K562 (cell line): ENCODE data around the gene CALM1. TPM values are rescaled to one million over a fixed set of nuclear protein-coding genes. Genes with fewer than 3 reads are reported as not detected.

ENCODE experiments used
- CEBPB ChIP-seq: fragments of 450-650 bp; IDR thresholded peaks from 2 replicates; pipeline ENCODE4 v1.6.1; 2016; ENCODE audit warnings: missing genetic modification characterization, missing compliant biosample characterization
- ETV6 ChIP-seq, 3 experiments: fragments of 150-350 bp in 1 of 3; sonication (generic) in 1 of 3; formaldehyde crosslinking in 1 of 3; IDR thresholded peaks; 2 replicates each; pipeline versions ENCODE4 v1.6.1 to v1.8.0; 2014 to 2022; ENCODE audit warnings: borderline replicate concordance in 2 of 3, low read depth in 2 of 3, antibody characterized with exemption in 1 of 3, low read length in 1 of 3, mild to moderate bottlenecking in 1 of 3, missing genetic modification reagents in 1 of 3
- GTF2A2 ChIP-seq: IDR thresholded peaks from 2 replicates; pipeline ENCODE4 v1.6.1; 2016; ENCODE audit warnings: mild to moderate bottlenecking, missing genetic modification characterization, missing compliant biosample characterization
- SNIP1 ChIP-seq: fragments of 450-650 bp; IDR thresholded peaks from 2 replicates; pipeline ENCODE4 v1.7.1; 2017; ENCODE audit warnings: low read depth, mild to moderate bottlenecking
- U2AF1 ChIP-seq: fragments of 200-400 bp; formaldehyde crosslinking; optimal IDR thresholded peaks from 2 replicates; pipeline ENCODE3; 2017; ENCODE audit warnings: mild to moderate bottlenecking, low read depth, low read length, moderate library complexity
- ZNF143 ChIP-seq: sonication (generic); formaldehyde crosslinking; IDR thresholded peaks from 2 replicates; pipeline ENCODE4 v1.9.0; 2022; ENCODE audit warnings: mild to moderate bottlenecking, missing genetic modification reagents
- ZSCAN29 ChIP-seq: fragments of 450-650 bp; IDR thresholded peaks from 2 replicates; pipeline ENCODE4 v1.6.1; 2017
- polyA plus RNA-seq, 8 experiments: library from polyadenylated mRNA; depleted of rRNA in 4 of 8; stranded (reverse) in 5 of 8; unstranded in 3 of 8; fragments of >200 nt; fragmentation: Nextera tagmentation in 2 of 8; fragmentation: Illumina TruSeq in 1 of 8; extraction: Ambion mirVana in 2 of 8; extraction: Trizol in 1 of 8; gene quantifications; 2 replicates each; pipeline versions ENCODE4 v1.2.1 to v1.2.3, GENCODE V29; 2011 to 2014; ENCODE audit warnings: inconsistent platforms in 1 of 8, missing spikeins in 1 of 8
- total RNA-seq, 7 experiments: library from RNA; depleted of rRNA in 6 of 7; stranded (reverse); fragments of >200 nt in 6 of 7; fragmentation: Illumina TruSeq in 2 of 7; extraction: Trizol in 2 of 7; gene quantifications; 2 replicates each; pipeline versions ENCODE4 v1.2.1 to v1.2.3, GENCODE V29; 2011 to 2021; ENCODE audit warnings: low replicate concordance in 1 of 7
- TF ChIP-seq, protein P1 (sequence below): fragments of 450-650 bp; IDR thresholded peaks from 2 replicates; pipeline ENCODE4 v1.6.1; 2016; ENCODE audit warnings: mild to moderate bottlenecking, moderate library complexity
- TF ChIP-seq, protein P2 (sequence below), 2 experiments: IDR thresholded peaks; 2 replicates each; pipeline ENCODE4 v1.6.1; 2011; ENCODE audit warnings: borderline replicate concordance in 1 of 2, control low read depth in 1 of 2, low read depth in 1 of 2, low read length in 1 of 2, mild to moderate bottlenecking in 1 of 2, mixed read lengths in 1 of 2, moderate library complexity in 1 of 2; ENCODE audit not compliant: insufficient read depth in 1 of 2, insufficient read length in 1 of 2, poor library complexity in 1 of 2, severe bottlenecking in 1 of 2; ENCODE audit errors: extremely low read depth in 1 of 2
- TF ChIP-seq, protein P3 (sequence below): fragments of 250-450 bp; sonication (Bioruptor Pico); IDR thresholded peaks from 2 replicates; pipeline ENCODE4 v1.5.0; 2020; ENCODE audit warnings: mild to moderate bottlenecking, borderline replicate concordance

The CALM1 gene
- total and polyA plus RNA-seq, 9 of the 15 experiments (the other 6 are each of a cell fraction or from before 2014, with no cell fraction given), result 48.0 to 269 (median 158) TPM

DNA sequence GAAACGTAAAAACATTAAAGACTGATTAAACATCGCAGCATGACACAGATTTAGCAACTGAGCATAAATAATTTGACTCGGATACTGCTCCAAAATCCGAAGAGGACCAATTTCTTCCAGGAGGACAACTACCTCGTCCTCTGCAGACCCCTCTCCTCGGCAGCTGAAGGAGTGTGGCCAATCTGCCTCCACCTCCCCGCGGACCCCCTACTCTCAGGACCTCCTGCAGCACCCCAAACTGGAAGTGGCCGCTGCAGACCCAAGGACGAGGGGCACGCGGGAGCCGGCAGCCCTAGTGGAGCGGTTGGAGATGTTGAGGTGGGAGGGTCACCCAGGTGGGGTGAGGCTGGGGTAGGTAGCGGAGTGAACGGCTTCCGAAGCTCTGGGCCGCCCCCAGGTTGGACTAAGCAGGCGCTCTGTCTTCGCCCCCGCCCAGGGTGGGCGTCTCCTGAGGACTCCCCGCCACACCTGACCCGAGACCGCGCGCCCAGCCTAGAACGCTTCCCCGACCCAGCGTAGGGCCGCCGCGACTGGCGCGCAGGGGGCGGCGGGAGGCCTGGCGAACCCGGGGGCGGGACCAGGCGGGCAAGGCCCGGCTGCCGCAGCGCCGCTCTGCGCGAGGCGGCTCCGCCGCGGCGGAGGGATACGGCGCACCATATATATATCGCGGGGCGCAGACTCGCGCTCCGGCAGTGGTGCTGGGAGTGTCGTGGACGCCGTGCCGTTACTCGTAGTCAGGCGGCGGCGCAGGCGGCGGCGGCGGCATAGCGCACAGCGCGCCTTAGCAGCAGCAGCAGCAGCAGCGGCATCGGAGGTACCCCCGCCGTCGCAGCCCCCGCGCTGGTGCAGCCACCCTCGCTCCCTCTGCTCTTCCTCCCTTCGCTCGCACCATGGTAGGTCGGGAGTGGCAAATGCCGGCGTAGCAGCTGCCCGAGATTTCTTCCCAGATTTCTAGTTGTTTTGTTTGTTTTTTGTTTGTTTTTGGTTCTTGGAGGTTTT, at the start of gene CALM1 (continued):
- TF ChIP-seq, protein P1, sequence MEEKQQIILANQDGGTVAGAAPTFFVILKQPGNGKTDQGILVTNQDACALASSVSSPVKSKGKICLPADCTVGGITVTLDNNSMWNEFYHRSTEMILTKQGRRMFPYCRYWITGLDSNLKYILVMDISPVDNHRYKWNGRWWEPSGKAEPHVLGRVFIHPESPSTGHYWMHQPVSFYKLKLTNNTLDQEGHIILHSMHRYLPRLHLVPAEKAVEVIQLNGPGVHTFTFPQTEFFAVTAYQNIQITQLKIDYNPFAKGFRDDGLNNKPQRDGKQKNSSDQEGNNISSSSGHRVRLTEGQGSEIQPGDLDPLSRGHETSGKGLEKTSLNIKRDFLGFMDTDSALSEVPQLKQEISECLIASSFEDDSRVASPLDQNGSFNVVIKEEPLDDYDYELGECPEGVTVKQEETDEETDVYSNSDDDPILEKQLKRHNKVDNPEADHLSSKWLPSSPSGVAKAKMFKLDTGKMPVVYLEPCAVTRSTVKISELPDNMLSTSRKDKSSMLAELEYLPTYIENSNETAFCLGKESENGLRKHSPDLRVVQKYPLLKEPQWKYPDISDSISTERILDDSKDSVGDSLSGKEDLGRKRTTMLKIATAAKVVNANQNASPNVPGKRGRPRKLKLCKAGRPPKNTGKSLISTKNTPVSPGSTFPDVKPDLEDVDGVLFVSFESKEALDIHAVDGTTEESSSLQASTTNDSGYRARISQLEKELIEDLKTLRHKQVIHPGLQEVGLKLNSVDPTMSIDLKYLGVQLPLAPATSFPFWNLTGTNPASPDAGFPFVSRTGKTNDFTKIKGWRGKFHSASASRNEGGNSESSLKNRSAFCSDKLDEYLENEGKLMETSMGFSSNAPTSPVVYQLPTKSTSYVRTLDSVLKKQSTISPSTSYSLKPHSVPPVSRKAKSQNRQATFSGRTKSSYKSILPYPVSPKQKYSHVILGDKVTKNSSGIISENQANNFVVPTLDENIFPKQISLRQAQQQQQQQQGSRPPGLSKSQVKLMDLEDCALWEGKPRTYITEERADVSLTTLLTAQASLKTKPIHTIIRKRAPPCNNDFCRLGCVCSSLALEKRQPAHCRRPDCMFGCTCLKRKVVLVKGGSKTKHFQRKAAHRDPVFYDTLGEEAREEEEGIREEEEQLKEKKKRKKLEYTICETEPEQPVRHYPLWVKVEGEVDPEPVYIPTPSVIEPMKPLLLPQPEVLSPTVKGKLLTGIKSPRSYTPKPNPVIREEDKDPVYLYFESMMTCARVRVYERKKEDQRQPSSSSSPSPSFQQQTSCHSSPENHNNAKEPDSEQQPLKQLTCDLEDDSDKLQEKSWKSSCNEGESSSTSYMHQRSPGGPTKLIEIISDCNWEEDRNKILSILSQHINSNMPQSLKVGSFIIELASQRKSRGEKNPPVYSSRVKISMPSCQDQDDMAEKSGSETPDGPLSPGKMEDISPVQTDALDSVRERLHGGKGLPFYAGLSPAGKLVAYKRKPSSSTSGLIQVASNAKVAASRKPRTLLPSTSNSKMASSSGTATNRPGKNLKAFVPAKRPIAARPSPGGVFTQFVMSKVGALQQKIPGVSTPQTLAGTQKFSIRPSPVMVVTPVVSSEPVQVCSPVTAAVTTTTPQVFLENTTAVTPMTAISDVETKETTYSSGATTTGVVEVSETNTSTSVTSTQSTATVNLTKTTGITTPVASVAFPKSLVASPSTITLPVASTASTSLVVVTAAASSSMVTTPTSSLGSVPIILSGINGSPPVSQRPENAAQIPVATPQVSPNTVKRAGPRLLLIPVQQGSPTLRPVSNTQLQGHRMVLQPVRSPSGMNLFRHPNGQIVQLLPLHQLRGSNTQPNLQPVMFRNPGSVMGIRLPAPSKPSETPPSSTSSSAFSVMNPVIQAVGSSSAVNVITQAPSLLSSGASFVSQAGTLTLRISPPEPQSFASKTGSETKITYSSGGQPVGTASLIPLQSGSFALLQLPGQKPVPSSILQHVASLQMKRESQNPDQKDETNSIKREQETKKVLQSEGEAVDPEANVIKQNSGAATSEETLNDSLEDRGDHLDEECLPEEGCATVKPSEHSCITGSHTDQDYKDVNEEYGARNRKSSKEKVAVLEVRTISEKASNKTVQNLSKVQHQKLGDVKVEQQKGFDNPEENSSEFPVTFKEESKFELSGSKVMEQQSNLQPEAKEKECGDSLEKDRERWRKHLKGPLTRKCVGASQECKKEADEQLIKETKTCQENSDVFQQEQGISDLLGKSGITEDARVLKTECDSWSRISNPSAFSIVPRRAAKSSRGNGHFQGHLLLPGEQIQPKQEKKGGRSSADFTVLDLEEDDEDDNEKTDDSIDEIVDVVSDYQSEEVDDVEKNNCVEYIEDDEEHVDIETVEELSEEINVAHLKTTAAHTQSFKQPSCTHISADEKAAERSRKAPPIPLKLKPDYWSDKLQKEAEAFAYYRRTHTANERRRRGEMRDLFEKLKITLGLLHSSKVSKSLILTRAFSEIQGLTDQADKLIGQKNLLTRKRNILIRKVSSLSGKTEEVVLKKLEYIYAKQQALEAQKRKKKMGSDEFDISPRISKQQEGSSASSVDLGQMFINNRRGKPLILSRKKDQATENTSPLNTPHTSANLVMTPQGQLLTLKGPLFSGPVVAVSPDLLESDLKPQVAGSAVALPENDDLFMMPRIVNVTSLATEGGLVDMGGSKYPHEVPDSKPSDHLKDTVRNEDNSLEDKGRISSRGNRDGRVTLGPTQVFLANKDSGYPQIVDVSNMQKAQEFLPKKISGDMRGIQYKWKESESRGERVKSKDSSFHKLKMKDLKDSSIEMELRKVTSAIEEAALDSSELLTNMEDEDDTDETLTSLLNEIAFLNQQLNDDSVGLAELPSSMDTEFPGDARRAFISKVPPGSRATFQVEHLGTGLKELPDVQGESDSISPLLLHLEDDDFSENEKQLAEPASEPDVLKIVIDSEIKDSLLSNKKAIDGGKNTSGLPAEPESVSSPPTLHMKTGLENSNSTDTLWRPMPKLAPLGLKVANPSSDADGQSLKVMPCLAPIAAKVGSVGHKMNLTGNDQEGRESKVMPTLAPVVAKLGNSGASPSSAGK, result peak; percentile 34; the same call in 1 of the 2 replicates
- TF ChIP-seq ZSCAN29, result no peak
- TF ChIP-seq, protein P2, sequence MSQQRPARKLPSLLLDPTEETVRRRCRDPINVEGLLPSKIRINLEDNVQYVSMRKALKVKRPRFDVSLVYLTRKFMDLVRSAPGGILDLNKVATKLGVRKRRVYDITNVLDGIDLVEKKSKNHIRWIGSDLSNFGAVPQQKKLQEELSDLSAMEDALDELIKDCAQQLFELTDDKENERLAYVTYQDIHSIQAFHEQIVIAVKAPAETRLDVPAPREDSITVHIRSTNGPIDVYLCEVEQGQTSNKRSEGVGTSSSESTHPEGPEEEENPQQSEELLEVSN (IDR thresholded peaks at IDR 0.05; ENCODE audit: borderline replicate concordance in 1 of 2, extremely low read depth in 1 of 2, insufficient read depth in 1 of 2, insufficient read length in 1 of 2, low read depth in 1 of 2, low read length in 1 of 2, poor library complexity in 1 of 2, severe bottlenecking in 1 of 2), result peak; percentile 30 to 35
- no peak; a peak in 1 of 4 replicates for TF ChIP-seq ETV6 (IDR thresholded peaks at IDR 0.05; ENCODE audit: borderline replicate concordance in 1 of 2, low read depth in 2 of 2, low read length in 1 of 2)
- TF ChIP-seq ETV6 (CRISPR knock-in tag; IDR thresholded peaks at IDR 0.05; ENCODE audit: borderline replicate concordance), result 0 out of 2 replicates have a peak, but pooled peaks have one; percentile 47
- TF ChIP-seq SNIP1, result no peak
- TF ChIP-seq GTF2A2 (tag), result peak; percentile 99
- peak; percentile 57 for TF ChIP-seq U2AF1
- no peak for TF ChIP-seq CEBPB (tag)
- TF ChIP-seq, protein P3, sequence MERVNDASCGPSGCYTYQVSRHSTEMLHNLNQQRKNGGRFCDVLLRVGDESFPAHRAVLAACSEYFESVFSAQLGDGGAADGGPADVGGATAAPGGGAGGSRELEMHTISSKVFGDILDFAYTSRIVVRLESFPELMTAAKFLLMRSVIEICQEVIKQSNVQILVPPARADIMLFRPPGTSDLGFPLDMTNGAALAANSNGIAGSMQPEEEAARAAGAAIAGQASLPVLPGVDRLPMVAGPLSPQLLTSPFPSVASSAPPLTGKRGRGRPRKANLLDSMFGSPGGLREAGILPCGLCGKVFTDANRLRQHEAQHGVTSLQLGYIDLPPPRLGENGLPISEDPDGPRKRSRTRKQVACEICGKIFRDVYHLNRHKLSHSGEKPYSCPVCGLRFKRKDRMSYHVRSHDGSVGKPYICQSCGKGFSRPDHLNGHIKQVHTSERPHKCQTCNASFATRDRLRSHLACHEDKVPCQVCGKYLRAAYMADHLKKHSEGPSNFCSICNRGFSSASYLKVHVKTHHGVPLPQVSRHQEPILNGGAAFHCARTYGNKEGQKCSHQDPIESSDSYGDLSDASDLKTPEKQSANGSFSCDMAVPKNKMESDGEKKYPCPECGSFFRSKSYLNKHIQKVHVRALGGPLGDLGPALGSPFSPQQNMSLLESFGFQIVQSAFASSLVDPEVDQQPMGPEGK, result no peak
- no peak for TF ChIP-seq ZNF143 (CRISPR knock-in tag)
